ENCODE measurements around the gene TMEM95. TPM values are rescaled to one million over a fixed set of nuclear protein-coding genes. Genes with fewer than 3 reads are reported as not detected.

The TMEM95 gene
- total and polyA plus RNA-seq, 2 of the 8 experiments (the other 6 are each of a cell fraction or from before 2014, with no cell fraction given): not detected

DNA sequence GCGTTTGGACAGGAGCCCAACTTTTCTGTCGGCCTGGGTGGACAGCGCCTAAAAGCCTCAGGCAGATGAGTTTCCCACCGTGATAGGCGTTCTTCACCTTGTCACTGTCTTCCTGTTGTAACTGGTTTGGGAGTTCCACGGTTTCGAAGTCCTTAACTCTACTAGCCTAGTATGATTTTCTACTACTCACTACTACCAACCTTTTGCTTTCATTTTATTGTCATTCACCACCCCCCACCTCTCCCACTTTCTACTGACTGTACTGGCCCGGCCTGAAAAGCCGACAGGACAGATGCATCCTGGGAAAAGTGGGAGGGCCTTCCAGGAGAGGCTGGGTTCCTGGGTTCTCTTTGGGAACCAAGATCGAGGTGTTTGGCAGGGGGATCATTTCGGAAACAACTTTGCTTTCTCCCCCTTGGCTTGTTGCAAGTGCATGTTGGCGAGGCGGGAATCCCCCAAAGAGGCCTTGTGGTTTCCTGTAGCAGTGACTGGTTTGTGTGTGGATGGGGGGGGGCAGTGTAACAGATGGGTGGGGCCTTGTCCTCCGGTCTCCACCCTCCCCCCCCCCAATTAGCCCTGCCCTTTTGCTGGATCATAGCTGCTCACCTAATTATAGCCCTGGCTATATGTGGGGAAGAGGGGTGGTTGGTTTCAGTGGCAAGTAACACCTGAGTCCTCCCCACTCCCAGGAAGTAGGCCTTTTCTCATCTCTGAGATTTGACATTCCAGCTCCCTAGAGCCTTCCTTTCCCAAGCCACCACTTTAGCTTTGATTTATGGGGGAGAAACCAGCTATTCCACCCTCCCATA, 46.1 kb upstream of the TMEM95 start (continued):
- no peak for TF ChIP-seq NANOG (IDR thresholded peaks at IDR 0.05; ENCODE audit: insufficient read depth, low read depth, low read length, poor library complexity, severe bottlenecking)

Data from H1 (cell line).